SH-SY5Y (cell line): ENCODE measurements around the gene CDR2L.

ENCODE experiments used
- GATA2 ChIP-seq: IDR thresholded peaks from 2 replicates; pipeline ENCODE4 v1.6.1; 2011; ENCODE audit warnings: mild to moderate bottlenecking, low read depth, low read length
- GATA3 ChIP-seq: IDR thresholded peaks from 2 replicates; pipeline ENCODE4 v1.6.1; 2011; ENCODE audit warnings: low read depth, mild to moderate bottlenecking, low read length, moderate library complexity

GRCh38 chr17:75024686-75025397 lies 37.4 kb downstream of the CDR2L start:
- TF ChIP-seq GATA3 = no peak
- no peak for TF ChIP-seq GATA2
